Liver (tissue), 9 donors: Measurements from ENCODE around the gene RUFY4. TPM values are rescaled to one million over a fixed set of nuclear protein-coding genes. Genes with fewer than 3 reads are reported as not detected.

Experiments
- DNase-seq: peaks from one replicate; pipeline ENCODE4 v3.0.0-alpha.2; 2017; ENCODE audit warnings: low spot score
- H3K27ac ChIP-seq, 2 donors: one replicate each; pipeline ENCODE4 v1.7.0; 2013; ENCODE audit warnings: inconsistent platforms in 2 of 2, low read length in 2 of 2, control low read depth in 1 of 2, low read depth in 1 of 2, mild to moderate bottlenecking in 1 of 2
- H3K27me3 ChIP-seq, 4 donors: one replicate each; pipeline versions ENCODE4 v1.6.1 to v1.7.0; 2013; ENCODE audit warnings: low read length in 3 of 4, inconsistent platforms in 1 of 4, mild to moderate bottlenecking in 1 of 4, moderate library complexity in 1 of 4; ENCODE audit not compliant: control insufficient read depth in 4 of 4, insufficient read depth in 4 of 4
- H3K36me3 ChIP-seq, 4 donors: one replicate each; pipeline versions ENCODE4 v1.6.1 to v1.7.0; 2013; ENCODE audit warnings: low read length in 3 of 4, mild to moderate bottlenecking in 3 of 4, low read depth in 1 of 4, moderate library complexity in 1 of 4; ENCODE audit not compliant: control insufficient read depth in 4 of 4, insufficient read depth in 3 of 4
- H3K4me1 ChIP-seq, 4 donors: one replicate each; pipeline versions ENCODE4 v1.6.1 to v1.7.0; 2013; ENCODE audit warnings: low read length in 3 of 4, mild to moderate bottlenecking in 3 of 4, moderate library complexity in 1 of 4; ENCODE audit not compliant: control insufficient read depth in 4 of 4, insufficient read depth in 4 of 4
- H3K4me3 ChIP-seq, 3 donors: one replicate each; pipeline versions ENCODE4 v1.6.1 to v1.7.0; 2013; ENCODE audit warnings: low read length in 3 of 3, control low read depth in 1 of 3, low read depth in 1 of 3, mild to moderate bottlenecking in 1 of 3
- H3K9ac ChIP-seq, 2 donors: one replicate each; pipeline ENCODE4 v1.7.0; 2013; ENCODE audit warnings: low read length in 2 of 2, mild to moderate bottlenecking in 2 of 2, moderate library complexity in 2 of 2, control low read depth in 1 of 2, low read depth in 1 of 2
- H3K9me3 ChIP-seq, 4 donors: one replicate each; pipeline versions ENCODE4 v1.6.1 to v1.7.0; 2013; ENCODE audit warnings: low read length in 3 of 4; ENCODE audit not compliant: control insufficient read depth in 4 of 4
- CTCF ChIP-seq: fragments of 150-350 bp; IDR thresholded peaks from 2 replicates; pipeline ENCODE4 v1.5.1; 2017; ENCODE audit warnings: improper control_type of control experiment, low read depth, low read length; ENCODE audit not compliant: missing input control
- EGR1 ChIP-seq, 2 donors: IDR thresholded peaks; 2 replicates each; pipeline ENCODE4 v1.6.1; 2016 to 2018; ENCODE audit warnings: antibody characterized with exemption in 2 of 2, low read depth in 2 of 2
- FOXA1 ChIP-seq: IDR thresholded peaks from 2 replicates; pipeline ENCODE4 v1.6.1; 2016; ENCODE audit warnings: antibody characterized with exemption
- FOXA2 ChIP-seq: IDR thresholded peaks from 2 replicates; pipeline ENCODE4 v1.6.1; 2016; ENCODE audit warnings: antibody characterized with exemption
- HNF4G ChIP-seq: IDR thresholded peaks from 2 replicates; pipeline ENCODE4 v1.6.1; 2016; ENCODE audit warnings: antibody characterized with exemption
- MAX ChIP-seq: IDR thresholded peaks from 2 replicates; pipeline ENCODE4 v1.6.1; 2016; ENCODE audit warnings: antibody characterized with exemption
- RAD21 ChIP-seq, 2 donors: IDR thresholded peaks; 2 replicates each; pipeline ENCODE4 v1.6.1; 2016; ENCODE audit warnings: antibody characterized with exemption in 2 of 2, mild to moderate bottlenecking in 2 of 2
- REST ChIP-seq: IDR thresholded peaks from 2 replicates; pipeline ENCODE4 v1.6.1; 2016; ENCODE audit warnings: antibody characterized with exemption, mild to moderate bottlenecking
- SP1 ChIP-seq: IDR thresholded peaks from 2 replicates; pipeline ENCODE4 v1.6.1; 2018; ENCODE audit warnings: antibody characterized with exemption, mild to moderate bottlenecking
- YY1 ChIP-seq: IDR thresholded peaks from 2 replicates; pipeline ENCODE4 v1.6.1; 2016; ENCODE audit warnings: antibody characterized with exemption, mild to moderate bottlenecking
- ZBTB33 ChIP-seq: IDR thresholded peaks from 2 replicates; pipeline ENCODE4 v1.6.1; 2016; ENCODE audit warnings: antibody characterized with exemption
- WGBS: extraction: QIAGEN DNeasy Blood & Tissue Kit; methylation state at CpG from one replicate; pipeline ENCODE4 v1.1.7; 2013; 5-methylcytosine and 5-hydroxymethylcytosine counted together
- polyA plus RNA-seq, 2 donors: library from polyadenylated mRNA; stranded (reverse) in 1 of 2; unstranded in 1 of 2; fragments of 200-250 nt in 1 of 2; fragments of >200 nt in 1 of 2; fragmentation: Nextera tagmentation in 1 of 2; extraction: Ambion mirVana in 1 of 2; gene quantifications; one replicate each; pipeline versions ENCODE4 v1.2.1 to v1.2.3, GENCODE V29; 2013 to 2015
- total RNA-seq, 2 donors: library from RNA; depleted of rRNA; stranded (reverse); fragments of >200 nt; gene quantifications; one replicate each; pipeline ENCODE4 v1.2.3, GENCODE V29; 2014
- donor health status: healthy.
- donor health status: healthy.
- donor health status: healthy.
- donor health status: healthy.
- donor health status: healthy.

RUFY4 gene
- total and polyA plus RNA-seq, 4 donors: 0.05 to 0.08 (median 0.08) TPM; not detected in 1

GRCh38 chr2:218065239-218066006, 3.6 kb upstream of the RUFY4 start:
- TF ChIP-seq REST (no peak), YY1 (no peak), SP1 (no peak), HNF4G (no peak), FOXA1 (no peak), MAX (no peak)
- Histone ChIP-seq H3K36me3 (no peaks in the 10 kb centered on the region), H3K9ac (no peak overlapping the region), H3K4me1 (peaks cover 0 to 9% (median 4%) of the 10 kb centered on the region in 4 donors), H3K27me3 (no peaks in the 10 kb centered on the region), H3K9me3 (no peaks in the 10 kb centered on the region), H3K27ac (no peak overlapping the region), H3K4me3 (no peak overlapping the region)
- DNase-seq: no peak
- 77% methylated on average over 9 of the region's 9 CpGs for WGBS

- Histone ChIP-seq H3K27ac (no peak overlapping the region), H3K9me3 (no peaks in the 10 kb centered on the region), H3K27me3 (no peaks in the 10 kb centered on the region), H3K36me3 (no peaks in the 10 kb centered on the region), H3K9ac (no peak overlapping the region), H3K4me1 (peaks cover 0 to 9% (median 4%) of the 10 kb centered on the region in 4 donors), H3K4me3 (no peak overlapping the region)
- 48% methylated on average over 12 of the region's 12 CpGs for WGBS
- TF ChIP-seq ZBTB33 (no peak), RAD21 (IDR thresholded peaks at IDR 0.05) (no peak), REST (no peak), CTCF (no peak), FOXA2 (no peak), EGR1 (IDR thresholded peaks at IDR 0.05; ENCODE audit: low read depth in 2 of 2) (no peak)
- no peak for DNase-seq
Measured at GRCh38 chr2:218066926-218067515, 2.0 kb upstream of the RUFY4 start.
